RWPE2 (cell line): ENCODE data around the gene FOXN3.
A peak's percentile ranks its signal among the peaks of the same experiment; 100 is the strongest.

Source experiments
- ATAC-seq: fragments of 200-7000 bp; cut with Tn5 transposase; 3 replicates; pipeline ENCODE4 v1.9.1; 2021; ENCODE audit warnings: low read depth
- DNase-seq: peaks from one replicate; pipeline ENCODE4 v3.0.0-alpha.2; 2020; ENCODE audit warnings: low spot score
- H3K27ac ChIP-seq: fragments of 450-650 bp; 2 replicates; pipeline ENCODE4 v1.5.1; 2017; ENCODE audit warnings: mild to moderate bottlenecking; ENCODE audit not compliant: poor library complexity, severe bottlenecking
- H3K27me3 ChIP-seq: fragments of 250-450 bp; sonication (Bioruptor Pico); 2 replicates; pipeline ENCODE4 v1.5.1; 2021; ENCODE audit warnings: mild to moderate bottlenecking, moderate library complexity; ENCODE audit not compliant: insufficient read depth, poor library complexity, severe bottlenecking
- H3K36me3 ChIP-seq: fragments of 250-450 bp; sonication (Bioruptor Pico); 2 replicates; pipeline ENCODE4 v1.5.1; 2020; ENCODE audit warnings: low read depth, mild to moderate bottlenecking, moderate library complexity
- H3K4me1 ChIP-seq: fragments of 250-450 bp; sonication (Bioruptor Pico); 2 replicates; pipeline ENCODE4 v1.5.1; 2021; ENCODE audit warnings: mild to moderate bottlenecking, moderate library complexity; ENCODE audit not compliant: insufficient read depth, poor library complexity, severe bottlenecking
- H3K4me3 ChIP-seq: fragments of 250-450 bp; sonication (Bioruptor Pico); 2 replicates; pipeline ENCODE4 v1.5.1; 2021; ENCODE audit warnings: mild to moderate bottlenecking, moderate library complexity; ENCODE audit not compliant: severe bottlenecking
- H3K9me3 ChIP-seq: fragments of 250-450 bp; sonication (Bioruptor Pico); 2 replicates; pipeline ENCODE4 v1.5.1; 2021; ENCODE audit warnings: mild to moderate bottlenecking, moderate library complexity; ENCODE audit not compliant: severe bottlenecking
- TF ChIP-seq, protein P1 (sequence below): fragments of 450-650 bp; IDR thresholded peaks from one replicate; pipeline ENCODE4 v1.5.1; 2017; ENCODE audit warnings: mild to moderate bottlenecking, moderate library complexity; ENCODE audit not compliant: poor library complexity, severe bottlenecking

The FOXN3 gene

DNA sequence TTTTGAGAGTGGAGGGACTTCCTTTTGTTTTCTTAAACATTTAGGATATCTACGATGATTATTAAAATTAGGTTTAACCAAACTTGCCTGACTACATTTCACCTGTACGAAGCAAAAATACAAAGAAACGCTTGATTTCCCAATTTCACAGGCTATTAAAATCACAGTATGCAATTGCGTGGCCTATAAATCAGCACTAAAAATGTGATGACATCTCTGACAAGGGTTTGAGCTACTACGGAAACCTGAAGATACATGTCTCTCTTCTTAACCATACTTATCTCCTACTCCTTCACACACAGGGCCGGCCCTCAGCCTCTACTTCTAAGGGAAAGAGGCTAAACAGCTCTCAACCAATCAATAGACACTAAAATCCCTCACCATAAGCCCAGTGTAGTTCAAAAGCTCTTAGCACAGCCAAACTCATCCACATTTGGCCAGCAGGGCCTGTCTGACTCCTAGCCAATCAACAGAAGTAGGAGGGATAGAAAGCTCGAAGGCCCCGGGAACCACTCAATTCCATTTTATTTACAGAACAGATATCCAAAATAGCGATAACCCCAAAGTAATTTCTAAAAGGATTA lies 137.3 kb downstream of the FOXN3 start:
- no peaks in the 10 kb centered on the region for H3K27me3 ChIP-seq
- H3K4me1 ChIP-seq, result no peaks in the 10 kb centered on the region
- ATAC-seq, result no peak
- H3K36me3 ChIP-seq, result no peaks in the 10 kb centered on the region; the same call in 1 of the 2 replicates
- no peak overlapping the region for H3K27ac ChIP-seq
- DNase-seq, result no peak
- no peaks in the 10 kb centered on the region for H3K9me3 ChIP-seq
- H3K4me3 ChIP-seq, result no peak overlapping the region
- TF ChIP-seq, protein P1, sequence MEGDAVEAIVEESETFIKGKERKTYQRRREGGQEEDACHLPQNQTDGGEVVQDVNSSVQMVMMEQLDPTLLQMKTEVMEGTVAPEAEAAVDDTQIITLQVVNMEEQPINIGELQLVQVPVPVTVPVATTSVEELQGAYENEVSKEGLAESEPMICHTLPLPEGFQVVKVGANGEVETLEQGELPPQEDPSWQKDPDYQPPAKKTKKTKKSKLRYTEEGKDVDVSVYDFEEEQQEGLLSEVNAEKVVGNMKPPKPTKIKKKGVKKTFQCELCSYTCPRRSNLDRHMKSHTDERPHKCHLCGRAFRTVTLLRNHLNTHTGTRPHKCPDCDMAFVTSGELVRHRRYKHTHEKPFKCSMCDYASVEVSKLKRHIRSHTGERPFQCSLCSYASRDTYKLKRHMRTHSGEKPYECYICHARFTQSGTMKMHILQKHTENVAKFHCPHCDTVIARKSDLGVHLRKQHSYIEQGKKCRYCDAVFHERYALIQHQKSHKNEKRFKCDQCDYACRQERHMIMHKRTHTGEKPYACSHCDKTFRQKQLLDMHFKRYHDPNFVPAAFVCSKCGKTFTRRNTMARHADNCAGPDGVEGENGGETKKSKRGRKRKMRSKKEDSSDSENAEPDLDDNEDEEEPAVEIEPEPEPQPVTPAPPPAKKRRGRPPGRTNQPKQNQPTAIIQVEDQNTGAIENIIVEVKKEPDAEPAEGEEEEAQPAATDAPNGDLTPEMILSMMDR, result no peak

DNA sequence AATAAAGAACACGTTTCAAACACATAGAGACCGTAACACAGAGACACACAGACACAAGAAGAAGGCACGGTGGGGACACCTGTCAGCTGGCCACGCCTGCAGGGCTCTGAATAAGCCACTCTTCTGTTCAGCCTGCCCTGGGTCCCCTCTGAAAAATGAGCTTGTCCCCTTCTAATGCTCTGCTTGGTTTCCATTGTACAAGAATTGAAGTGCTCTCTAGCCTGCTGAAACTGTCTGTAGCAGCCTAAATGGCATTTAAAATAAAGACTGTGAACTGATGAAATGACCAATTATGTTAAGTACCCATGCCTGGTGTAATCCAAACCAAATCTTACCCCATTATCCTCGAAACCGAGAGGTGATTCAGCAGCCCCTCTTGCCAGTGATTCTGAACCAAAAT lies 139.8 kb downstream of the FOXN3 start:
- Histone ChIP-seq H3K4me1 (no peaks in the 10 kb centered on the region), H3K9me3 (no peaks in the 10 kb centered on the region), H3K36me3 (no peaks in the 10 kb centered on the region; the same call in 1 of the 2 replicates), H3K27ac (no peak overlapping the region), H3K4me3 (no peak overlapping the region), H3K27me3 (no peaks in the 10 kb centered on the region)
- DNase-seq (no peak), ATAC-seq (no peak)
- TF ChIP-seq, protein P1, result no peak

DNA sequence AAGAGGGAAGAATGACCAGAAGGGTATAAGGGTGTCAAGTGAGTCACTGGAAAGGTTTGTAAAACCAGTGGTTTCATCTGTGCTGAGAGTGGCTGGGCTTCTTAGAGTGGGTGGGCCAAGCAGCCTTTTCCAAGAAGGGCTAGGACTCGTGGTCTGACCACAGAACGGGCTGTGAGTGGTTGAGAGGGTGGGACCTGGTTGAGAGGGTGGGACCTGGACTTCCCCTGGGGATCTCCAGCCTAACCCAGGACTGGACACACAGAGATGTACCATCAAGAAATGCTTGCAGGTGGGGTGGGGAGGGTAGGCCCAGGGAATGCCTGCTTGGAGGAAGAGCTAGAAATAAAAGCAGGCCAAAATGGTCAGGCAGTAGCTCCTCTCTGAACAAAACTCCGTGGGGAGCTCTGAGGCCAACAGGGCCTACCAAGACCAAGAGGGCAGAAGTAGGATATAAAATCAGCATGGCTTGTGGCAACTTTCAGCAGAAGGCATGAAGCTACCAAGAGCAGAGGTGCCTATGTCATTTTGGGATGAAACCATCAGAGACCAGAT lies 140.5 kb downstream of the FOXN3 start:
- Histone ChIP-seq H3K4me1 (no peaks in the 10 kb centered on the region), H3K36me3 (no peaks in the 10 kb centered on the region; the same call in 1 of the 2 replicates), H3K4me3 (no peak overlapping the region), H3K27me3 (no peaks in the 10 kb centered on the region), H3K27ac (no peak overlapping the region), H3K9me3 (no peaks in the 10 kb centered on the region)
- ATAC-seq (no peak; the same call in 2 of the 3 replicates), DNase-seq (no peak)
- TF ChIP-seq, protein P1, result no peak

DNA sequence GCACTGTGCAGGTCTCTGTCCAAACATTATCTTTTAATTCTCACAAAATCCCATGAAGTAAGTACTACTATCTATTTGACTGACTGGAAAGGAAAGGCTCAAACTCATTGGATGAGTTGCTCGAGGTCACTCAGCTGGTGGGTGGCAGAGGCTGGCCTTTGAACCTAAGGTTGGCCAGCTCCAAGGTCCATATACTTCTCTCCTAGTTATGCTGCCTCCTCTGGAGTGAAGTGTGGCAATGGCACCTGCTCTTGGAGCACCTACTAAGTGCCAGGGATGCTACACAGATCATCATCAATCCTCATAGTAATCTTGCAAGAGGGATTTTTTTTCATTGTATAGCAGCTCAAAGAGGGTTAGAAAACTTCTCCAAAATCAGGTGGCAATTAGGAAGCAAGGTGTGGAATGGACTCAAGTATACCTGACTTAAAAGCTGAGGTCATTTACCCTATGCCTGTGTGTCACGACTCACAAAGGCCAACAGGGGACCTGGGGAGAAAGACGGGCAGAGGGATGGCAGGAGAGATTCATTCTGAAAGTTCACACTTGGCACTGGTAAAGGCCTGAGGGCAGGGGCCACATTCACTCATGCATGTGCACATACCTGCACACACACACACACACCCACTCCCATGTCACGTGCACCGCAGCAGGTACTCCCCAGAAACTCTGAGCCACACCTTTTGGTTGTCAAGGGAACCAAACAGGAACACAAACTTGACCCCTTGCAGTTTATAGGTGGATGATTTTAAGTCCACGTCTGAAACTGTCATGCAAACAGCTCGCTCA lies 146.4 kb downstream of the FOXN3 start:
- Histone ChIP-seq H3K9me3 (no peaks in the 10 kb centered on the region), H3K27ac (no peak overlapping the region), H3K36me3 (no peaks in the 10 kb centered on the region), H3K4me1 (no peaks in the 10 kb centered on the region), H3K27me3 (no peaks in the 10 kb centered on the region), H3K4me3 (no peak overlapping the region)
- no peak for DNase-seq
- ATAC-seq, result peak; percentile 44; the same call in 2 of the 3 replicates
- TF ChIP-seq, protein P1, result no peak
